ENCODE measurements around the gene TRAPPC3L.

Gene TRAPPC3L

GRCh38 chr6:116578335-116578734 lies 32.9 kb upstream of the TRAPPC3L start:
- Histone ChIP-seq H3K36me3 (replicated peaks) (peaks cover 8% of the 10 kb centered on the region), H3K27me3 (replicated peaks) (no peaks in the 10 kb centered on the region), H3K27ac (no peak overlapping the region), H3K4me3 (ENCODE audit: low read depth, low read length) (no peak overlapping the region)
- no peak for DNase-seq
- in situ Hi-C loops (cut with HindIII; ENCODE audit: low pct_ligation_motif_present, low sequenced_read_pairs) = no loop called here
- no peak for TF ChIP-seq CTCF (IDR thresholded peaks at IDR 0.05; ENCODE audit: low read depth, low read length, missing control alignments)

GRCh38 chr6:116577486-116577885 lies 32.0 kb upstream of the TRAPPC3L start:
- peaks cover 6% of the 10 kb centered on the region for H3K36me3 ChIP-seq (replicated peaks)
- H3K4me3 ChIP-seq (ENCODE audit: low read depth, low read length) = no peak overlapping the region
- TF ChIP-seq CTCF (IDR thresholded peaks at IDR 0.05; ENCODE audit: low read depth, low read length, missing control alignments) = no peak
- DNase-seq = no peak
- H3K27ac ChIP-seq = no peak overlapping the region
- in situ Hi-C loops (cut with HindIII; ENCODE audit: low pct_ligation_motif_present, low sequenced_read_pairs) = no loop called here
- H3K27me3 ChIP-seq (replicated peaks) = no peaks in the 10 kb centered on the region

GRCh38 chr6:116575227-116575626 lies 29.7 kb upstream of the TRAPPC3L start:
- DNase-seq = no peak
- Histone ChIP-seq H3K4me3 (ENCODE audit: low read depth, low read length) (no peak overlapping the region), H3K36me3 (replicated peaks) (peaks cover 6% of the 10 kb centered on the region), H3K27ac (no peak overlapping the region), H3K27me3 (replicated peaks) (no peaks in the 10 kb centered on the region)
- in situ Hi-C loops (cut with HindIII; ENCODE audit: low pct_ligation_motif_present, low sequenced_read_pairs) = no loop called here
- TF ChIP-seq CTCF (IDR thresholded peaks at IDR 0.05; ENCODE audit: low read depth, low read length, missing control alignments) = no peak

- Histone ChIP-seq H3K27me3 (replicated peaks) (no peaks in the 10 kb centered on the region), H3K36me3 (replicated peaks) (peaks cover 6% of the 10 kb centered on the region), H3K4me3 (ENCODE audit: low read depth, low read length) (peak overlapping the region; percentile 97), H3K27ac (peak overlapping the region; percentile 69)
- DNase-seq = peak; percentile 29
- no peak for TF ChIP-seq CTCF (IDR thresholded peaks at IDR 0.05; ENCODE audit: low read depth, low read length, missing control alignments)
- in situ Hi-C loops (cut with HindIII; ENCODE audit: low pct_ligation_motif_present, low sequenced_read_pairs) = no loop called here
These were observed 26.7 kb upstream of the TRAPPC3L start for GRCh38 chr6:116572162-116572561.

GRCh38 chr6:116571683-116572000 lies 26.2 kb upstream of the TRAPPC3L start:
- Histone ChIP-seq H3K36me3 (replicated peaks) (peaks cover 2% of the 10 kb centered on the region), H3K27me3 (replicated peaks) (no peaks in the 10 kb centered on the region), H3K4me3 (ENCODE audit: low read depth, low read length) (peak overlapping the region; percentile 97), H3K27ac (peak overlapping the region; percentile 69)
- no peak for DNase-seq
- no peak for TF ChIP-seq CTCF (IDR thresholded peaks at IDR 0.05; ENCODE audit: low read depth, low read length, missing control alignments)
- in situ Hi-C loops (cut with HindIII; ENCODE audit: low pct_ligation_motif_present, low sequenced_read_pairs) = no loop called here

GRCh38 chr6:116570856-116571682 lies 25.6 kb upstream of the TRAPPC3L start, which contains the start of gene RWDD1:
RWDD1 (plus strand) TSS chr6:116571504; CDS start chr6:116571583, 79 bp downstream.
- in situ Hi-C loops (cut with HindIII; ENCODE audit: low pct_ligation_motif_present, low sequenced_read_pairs) = no loop called here
- peak within 1 kb of the TSS; percentile 75 for H3K27ac ChIP-seq
- DNase-seq = peak; percentile 100
- H3K4me3 ChIP-seq (ENCODE audit: low read depth, low read length) = peak within 1 kb of the TSS; percentile 97
- H3K27me3 ChIP-seq (replicated peaks) = no peaks in the 10 kb centered on the region
- TF ChIP-seq CTCF (IDR thresholded peaks at IDR 0.05; ENCODE audit: low read depth, low read length, missing control alignments) = no peak
- H3K36me3 ChIP-seq (replicated peaks) = no peaks in the 10 kb centered on the region

Data from brain microvascular endothelial cell (primary cell).